AG04450 (cell line): Measurements from ENCODE around the gene NMS. TPM values are rescaled to one million over a fixed set of nuclear protein-coding genes. Genes with fewer than 3 reads are reported as not detected.

Experiments
- CTCF ChIA-PET: fragments of 300-600, 350-600 bp; formaldehyde crosslinking; extraction: SDS; loops from one replicate; lab custom pipeline; 2022; ENCODE audit warnings: antibody characterized with exemption, inconsistent platforms; lab: Charles Lee
- POLR2A ChIA-PET: fragments of 350-600 bp; formaldehyde crosslinking; extraction: SDS; loops from one replicate; lab custom pipeline; 2021; ENCODE audit warnings: antibody characterized with exemption, inconsistent platforms; lab: Yijun Ruan, JAX
- DNase-seq: peaks from one replicate; pipeline ENCODE4 v3.0.0-alpha.2; 2011; ENCODE audit warnings: low read depth, low spot score
- H3K27ac ChIP-seq: one replicate; pipeline ENCODE4 v1.5.1; 2012; ENCODE audit warnings: low read depth, low read length, control low read depth
- H3K27me3 ChIP-seq: one replicate; pipeline ENCODE4 v1.6.0; 2012; ENCODE audit warnings: low read length; ENCODE audit not compliant: control insufficient read depth, insufficient read depth
- H3K4me3 ChIP-seq: 2 replicates; pipeline ENCODE4 v1.5.1; 2011; ENCODE audit warnings: mild to moderate bottlenecking, low read depth, low read length, control low read depth
- H3K9me3 ChIP-seq: 2 replicates; pipeline ENCODE4 v1.5.1; 2012; ENCODE audit warnings: low read length; ENCODE audit not compliant: control insufficient read depth, insufficient read depth
- polyA plus RNA-seq: library from polyadenylated mRNA; depleted of rRNA; stranded (reverse); fragments of >200 nt; gene quantifications from 2 replicates; pipeline ENCODE4 v1.2.3, GENCODE V29; 2011; rRNA removed
- TF ChIP-seq, protein P1 (sequence below): IDR thresholded peaks from 2 replicates; pipeline ENCODE4 v1.5.1; 2011; ENCODE audit warnings: low read depth, low read length, control low read depth, inconsistent platforms

Gene NMS
- polyA plus RNA-seq, 1 experiment = not detected

DNA sequence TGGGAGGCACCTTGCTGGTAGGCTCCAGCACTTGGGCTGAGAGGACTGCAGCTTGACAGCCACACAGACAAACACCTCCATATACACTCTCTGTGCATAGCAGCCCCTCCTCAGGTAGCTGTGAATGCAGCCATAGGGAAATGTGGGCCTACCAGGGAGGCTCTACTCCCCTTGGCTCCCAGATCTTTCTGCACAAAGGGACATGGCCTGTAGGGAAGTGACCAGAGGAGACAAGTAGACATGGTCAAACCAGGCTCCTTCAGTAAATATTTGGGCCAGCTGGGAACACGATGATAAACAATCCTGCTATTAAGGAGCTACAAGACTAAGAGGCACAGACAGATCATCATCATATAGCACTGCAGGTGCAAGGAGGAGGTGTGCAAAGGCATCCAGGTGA, 56.6 kb downstream of the NMS start:
- TF ChIP-seq, protein P1, sequence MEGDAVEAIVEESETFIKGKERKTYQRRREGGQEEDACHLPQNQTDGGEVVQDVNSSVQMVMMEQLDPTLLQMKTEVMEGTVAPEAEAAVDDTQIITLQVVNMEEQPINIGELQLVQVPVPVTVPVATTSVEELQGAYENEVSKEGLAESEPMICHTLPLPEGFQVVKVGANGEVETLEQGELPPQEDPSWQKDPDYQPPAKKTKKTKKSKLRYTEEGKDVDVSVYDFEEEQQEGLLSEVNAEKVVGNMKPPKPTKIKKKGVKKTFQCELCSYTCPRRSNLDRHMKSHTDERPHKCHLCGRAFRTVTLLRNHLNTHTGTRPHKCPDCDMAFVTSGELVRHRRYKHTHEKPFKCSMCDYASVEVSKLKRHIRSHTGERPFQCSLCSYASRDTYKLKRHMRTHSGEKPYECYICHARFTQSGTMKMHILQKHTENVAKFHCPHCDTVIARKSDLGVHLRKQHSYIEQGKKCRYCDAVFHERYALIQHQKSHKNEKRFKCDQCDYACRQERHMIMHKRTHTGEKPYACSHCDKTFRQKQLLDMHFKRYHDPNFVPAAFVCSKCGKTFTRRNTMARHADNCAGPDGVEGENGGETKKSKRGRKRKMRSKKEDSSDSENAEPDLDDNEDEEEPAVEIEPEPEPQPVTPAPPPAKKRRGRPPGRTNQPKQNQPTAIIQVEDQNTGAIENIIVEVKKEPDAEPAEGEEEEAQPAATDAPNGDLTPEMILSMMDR = no peak
- no peak overlapping the region for H3K4me3 ChIP-seq
- H3K27ac ChIP-seq = peak overlapping the region; percentile 11
- ChIA-PET POLR2A (no interaction called here), CTCF (no interaction called here)
- H3K9me3 ChIP-seq = no peaks in the 10 kb centered on the region; the same call in 1 of the 2 replicates
- H3K27me3 ChIP-seq = peaks cover 2% of the 10 kb centered on the region
- no peak for DNase-seq

DNA sequence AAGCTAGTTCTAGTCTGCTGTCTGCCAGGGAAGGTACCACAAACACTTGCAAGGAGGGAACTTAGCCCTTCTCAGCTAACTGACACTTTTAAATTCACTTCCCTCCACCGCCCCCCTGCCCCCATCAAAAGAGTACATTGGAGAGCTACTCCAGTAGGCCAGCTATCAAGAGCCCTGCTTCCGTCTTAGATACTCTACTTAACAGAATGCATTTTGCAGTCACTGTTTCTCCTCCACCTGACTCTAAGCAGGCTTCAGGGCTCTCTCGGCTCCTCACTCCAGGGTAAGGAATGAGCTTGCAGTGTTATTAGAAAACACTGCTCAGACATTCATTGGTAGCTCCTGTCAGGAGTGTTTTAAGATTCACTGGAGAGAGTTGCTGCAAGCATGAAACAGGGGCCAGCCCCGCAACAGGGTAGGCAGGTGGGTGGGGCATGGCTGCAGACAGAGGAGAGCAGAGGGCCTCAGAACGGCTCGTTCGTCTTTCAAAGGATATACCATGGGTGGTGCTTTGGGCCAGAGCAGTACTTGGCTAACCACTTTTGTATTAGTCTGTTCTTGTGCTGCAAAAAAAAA, 57.2 kb downstream of the NMS start:
- H3K27ac ChIP-seq = no peak overlapping the region
- POLR2A ChIA-PET = no interaction called here
- CTCF ChIA-PET = no interaction called here
- TF ChIP-seq, protein P1 = no peak
- DNase-seq = no peak
- peaks cover 2% of the 10 kb centered on the region for H3K27me3 ChIP-seq
- no peaks in the 10 kb centered on the region; the same call in 1 of the 2 replicates for H3K9me3 ChIP-seq
- H3K4me3 ChIP-seq = no peak overlapping the region

DNA sequence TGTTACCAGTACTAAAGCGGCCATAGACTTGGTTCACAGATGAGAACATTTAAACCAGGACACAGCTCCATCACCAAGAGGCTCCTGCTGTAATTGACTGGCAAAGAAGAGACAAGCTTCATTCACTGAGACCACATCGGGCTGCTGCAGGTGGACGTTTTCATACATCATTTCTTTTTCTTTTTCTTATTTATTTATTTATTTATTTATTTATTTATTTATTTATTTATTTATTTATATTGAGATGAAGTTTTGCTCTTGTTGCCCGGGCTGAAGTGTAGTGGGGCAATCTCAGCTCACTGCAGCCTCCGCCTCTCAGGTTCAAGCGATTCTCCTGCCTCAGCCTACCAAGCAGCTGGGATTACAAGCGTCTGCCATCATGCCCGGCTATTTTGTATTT, 58.9 kb downstream of the NMS start:
- POLR2A ChIA-PET = no interaction called here
- Histone ChIP-seq H3K4me3 (no peak overlapping the region), H3K9me3 (no peaks in the 10 kb centered on the region), H3K27me3 (peaks cover 2% of the 10 kb centered on the region), H3K27ac (no peak overlapping the region)
- TF ChIP-seq, protein P1 = no peak
- no peak for DNase-seq
- CTCF ChIA-PET = no interaction called here

DNA sequence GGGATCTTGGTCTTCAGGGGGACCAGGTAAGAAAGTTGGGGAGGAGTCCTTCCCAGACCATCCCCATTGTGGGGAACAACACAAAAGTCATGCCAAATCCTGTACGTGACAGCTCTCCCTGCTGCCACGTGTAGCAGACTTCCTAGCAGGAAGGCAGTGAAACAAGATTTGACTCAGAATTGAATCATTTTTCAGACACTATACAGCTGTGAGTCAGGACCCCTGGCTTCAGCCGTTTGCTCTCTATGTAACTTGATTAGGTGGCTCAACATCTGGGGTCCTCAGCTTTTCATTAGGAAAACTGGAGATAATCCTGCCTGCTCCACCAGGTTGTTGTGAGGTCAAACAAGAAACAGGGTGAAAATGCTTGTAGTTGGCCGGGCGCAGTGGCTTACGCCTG, 59.6 kb downstream of the NMS start:
- ChIA-PET CTCF (no interaction called here), POLR2A (no interaction called here)
- H3K9me3 ChIP-seq = no peaks in the 10 kb centered on the region
- H3K27me3 ChIP-seq = peaks cover 2% of the 10 kb centered on the region
- no peak overlapping the region for H3K4me3 ChIP-seq
- no peak overlapping the region for H3K27ac ChIP-seq
- no peak for DNase-seq
- TF ChIP-seq, protein P1 = no peak

Other genes starting within 250 kb of the NMS start
- 0.83 and 0.98 TPM in 2 replicates for gene LONRF2, start 148.0 kb upstream of the NMS start, polyA plus RNA-seq
- gene CHST10, start 52.8 kb upstream of the NMS start, polyA plus RNA-seq = 11.3 and 11.6 TPM in 2 replicates
- gene PDCL3, start 92.5 kb downstream of the NMS start, polyA plus RNA-seq = 17.0 and 19.2 TPM in 2 replicates